Measurements from ENCODE around the gene TNFRSF18.

The TNFRSF18 gene

DNA sequence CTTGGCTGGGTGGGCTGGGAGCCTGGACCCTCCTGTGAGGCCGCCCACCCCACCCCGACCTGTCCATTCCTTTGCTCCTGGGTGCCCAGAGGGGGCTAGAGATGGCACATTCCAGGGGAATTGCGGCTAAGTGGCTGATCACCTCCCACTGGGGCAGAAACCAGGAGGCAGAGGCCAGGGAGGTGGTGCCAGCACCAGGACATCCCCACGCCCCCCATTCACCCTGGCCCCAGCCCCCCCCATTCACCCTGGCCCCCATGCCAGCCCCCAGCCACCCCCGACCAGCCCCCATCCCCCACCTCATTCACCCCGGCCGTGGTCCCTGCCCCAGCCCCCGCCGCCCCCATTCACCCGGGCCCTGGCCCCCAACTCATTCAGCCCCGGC is 33.9 kb upstream of the TNFRSF18 start:
- no peak for DNase-seq

DNA sequence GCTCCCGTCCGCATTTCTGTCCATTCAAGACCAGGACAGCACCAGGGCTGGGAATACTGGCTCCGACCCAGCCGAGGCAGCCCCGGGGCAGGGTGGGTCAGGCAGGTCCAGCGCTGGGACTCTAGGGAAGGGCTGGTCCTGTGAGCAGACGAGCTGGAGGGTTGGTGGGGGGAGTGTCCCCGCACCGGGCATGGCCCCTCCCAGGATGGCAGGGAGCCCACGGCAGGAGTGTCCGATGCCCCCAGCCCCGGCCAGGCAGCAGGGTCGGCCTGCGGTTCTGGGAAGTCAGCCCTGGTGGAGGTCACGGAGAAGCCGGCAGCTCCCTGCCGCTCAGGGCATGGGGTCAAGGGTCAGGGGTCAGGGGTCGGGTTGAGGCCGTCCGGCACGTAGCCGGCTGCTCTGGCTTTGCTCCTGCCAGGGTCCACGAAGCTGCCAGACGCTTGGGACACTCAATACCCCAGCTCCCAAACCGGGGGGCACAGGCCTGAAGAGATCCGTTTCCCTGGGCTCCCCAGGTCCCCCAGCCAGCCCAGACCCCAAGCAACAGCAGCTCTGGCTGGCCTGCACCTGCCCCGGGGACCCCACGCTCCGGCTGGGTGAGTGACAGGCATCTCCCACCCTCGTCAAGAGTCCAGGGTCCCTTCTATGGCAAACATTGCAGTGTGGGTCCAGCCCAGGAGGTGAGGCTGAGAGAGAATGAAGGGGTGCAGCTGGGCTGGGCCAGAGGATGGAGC is 33.4 kb upstream of the TNFRSF18 start:
- DNase-seq = no peak

DNA sequence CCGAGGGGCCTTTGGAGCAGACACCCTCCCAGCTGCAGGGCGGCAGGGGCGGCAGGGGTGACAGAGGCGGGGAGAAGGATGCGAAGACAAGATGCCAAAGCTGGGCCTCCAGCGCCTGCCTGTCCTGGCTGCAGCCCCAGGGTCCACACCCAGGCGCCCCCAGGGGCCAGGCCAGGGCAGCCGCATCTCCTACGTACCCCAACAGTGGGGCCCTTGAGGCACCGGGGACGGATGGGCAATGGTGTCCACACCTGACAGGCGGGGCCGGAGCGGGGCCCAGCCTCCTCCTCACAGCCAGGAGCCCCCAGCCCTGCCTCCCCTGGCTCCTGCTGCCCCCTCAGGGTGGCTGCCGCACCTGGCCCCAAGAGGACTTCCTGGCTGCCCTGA is 32.8 kb upstream of the TNFRSF18 start:
- no peak for DNase-seq

GRCh38 chr1:1238702-1239178 is 32.3 kb upstream of the TNFRSF18 start:
- DNase-seq = no peak

DNA sequence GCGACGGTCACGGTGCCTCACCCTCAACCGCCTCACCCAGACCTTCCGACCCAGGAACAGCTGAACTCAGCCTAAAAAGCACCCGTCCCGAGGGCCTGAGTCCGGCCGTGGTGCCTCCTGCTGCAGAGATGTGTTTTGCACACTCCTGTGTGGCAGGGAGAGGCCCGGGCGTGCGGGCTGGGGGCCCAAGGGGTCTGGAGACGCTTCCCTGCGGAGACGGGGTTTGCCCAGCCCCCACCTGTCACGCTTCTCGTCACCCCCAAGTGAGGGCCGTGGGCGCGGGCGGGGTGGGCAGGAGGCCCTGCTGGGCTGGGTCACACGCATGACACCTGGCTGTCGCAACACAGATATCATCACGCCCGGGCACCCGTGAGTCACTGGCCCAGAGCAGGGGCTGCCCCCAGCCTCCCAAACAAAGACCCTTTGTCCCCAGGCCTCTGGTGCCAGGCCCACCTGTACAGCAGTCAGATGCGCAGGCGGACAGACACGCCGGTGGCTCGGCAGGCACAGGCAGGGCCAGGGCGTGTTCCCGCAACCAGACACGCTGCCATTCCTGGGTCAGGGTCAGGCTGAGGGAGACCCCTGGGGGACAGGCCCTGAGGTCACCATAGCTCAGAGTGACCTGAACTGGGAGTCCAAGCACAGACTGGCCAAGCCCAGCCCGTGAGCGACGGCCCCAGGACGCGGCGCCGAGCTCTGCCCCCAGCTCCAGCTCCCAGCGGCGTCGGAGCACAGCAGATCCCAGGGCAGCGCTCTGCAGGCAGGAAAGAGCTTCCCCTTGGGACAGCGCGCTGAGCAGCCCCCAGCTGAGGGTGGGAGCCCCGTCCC is 31.7 kb upstream of the TNFRSF18 start:
- DNase-seq = no peak

- DNase-seq = no peak
Measured at GRCh38 chr1:1236945-1237873, 30.8 kb upstream of the TNFRSF18 start.

- no peak for DNase-seq
Measured at GRCh38 chr1:1236176-1236763, 29.9 kb upstream of the TNFRSF18 start.

GRCh38 chr1:1235016-1235744 is 28.8 kb upstream of the TNFRSF18 start:
- no peak for DNase-seq

DNA sequence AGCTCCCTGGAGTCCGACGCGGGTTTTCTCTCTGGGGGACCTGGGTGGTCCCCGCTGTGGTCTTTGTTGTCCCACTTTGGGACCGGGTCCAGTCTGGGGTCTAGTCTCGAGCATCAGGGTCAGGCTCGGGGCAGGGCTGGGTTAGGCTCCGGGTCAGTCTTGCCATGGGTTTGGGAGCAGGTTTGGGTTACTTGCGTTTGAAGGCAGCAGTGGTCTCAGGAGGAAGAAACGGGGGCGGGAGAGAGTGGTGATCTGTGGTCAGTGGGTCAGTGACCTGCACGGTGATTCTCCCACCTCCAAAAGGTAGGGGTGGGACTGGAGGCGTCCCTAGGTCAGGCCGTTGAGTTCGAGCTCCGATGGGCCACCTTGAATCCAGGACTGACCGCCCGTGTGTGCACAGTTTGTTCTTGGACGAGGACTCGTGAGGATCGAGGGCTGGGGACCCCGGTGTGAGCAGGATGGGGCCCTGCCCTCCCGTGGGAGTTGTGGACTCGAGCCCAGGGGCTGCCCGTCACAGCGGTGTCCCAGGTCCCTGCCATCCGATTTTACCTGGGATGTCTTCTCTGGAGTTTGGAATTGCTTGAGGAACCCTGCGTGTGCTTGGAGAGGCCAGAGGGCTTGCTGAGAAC is 27.9 kb upstream of the TNFRSF18 start:
- DNase-seq = no peak

GRCh38 chr1:1233567-1233892 is 27.1 kb upstream of the TNFRSF18 start:
- no peak for DNase-seq

DNA sequence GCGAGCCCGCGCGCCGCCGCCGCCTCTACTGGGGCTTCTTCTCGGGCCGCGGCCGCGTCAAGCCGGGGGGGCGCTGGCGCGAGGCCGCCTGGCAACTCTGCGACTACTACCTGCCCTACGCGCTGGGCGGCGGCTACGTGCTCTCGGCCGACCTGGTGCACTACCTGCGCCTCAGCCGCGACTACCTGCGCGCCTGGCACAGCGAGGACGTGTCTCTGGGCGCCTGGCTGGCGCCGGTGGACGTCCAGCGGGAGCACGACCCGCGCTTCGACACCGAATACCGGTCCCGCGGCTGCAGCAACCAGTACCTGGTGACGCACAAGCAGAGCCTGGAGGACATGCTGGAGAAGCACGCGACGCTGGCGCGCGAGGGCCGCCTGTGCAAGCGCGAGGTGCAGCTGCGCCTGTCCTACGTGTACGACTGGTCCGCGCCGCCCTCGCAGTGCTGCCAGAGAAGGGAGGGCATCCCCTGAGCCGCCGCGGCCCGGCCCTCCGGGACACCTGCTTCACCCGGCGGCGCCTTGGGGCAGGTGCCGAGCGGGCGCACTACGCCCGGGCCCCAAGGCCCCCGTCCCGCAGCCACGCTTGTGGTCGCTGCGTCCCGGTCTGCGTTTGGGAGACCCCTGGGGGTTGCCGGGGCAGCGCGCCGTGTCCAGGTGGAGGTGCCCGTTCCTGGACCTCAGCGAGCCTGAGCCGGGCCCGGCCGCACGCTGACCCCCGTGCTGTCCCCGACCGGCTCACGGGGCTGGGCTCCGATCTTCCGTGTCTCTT is 26.6 kb upstream of the TNFRSF18 start:
- no peak for DNase-seq

DNA sequence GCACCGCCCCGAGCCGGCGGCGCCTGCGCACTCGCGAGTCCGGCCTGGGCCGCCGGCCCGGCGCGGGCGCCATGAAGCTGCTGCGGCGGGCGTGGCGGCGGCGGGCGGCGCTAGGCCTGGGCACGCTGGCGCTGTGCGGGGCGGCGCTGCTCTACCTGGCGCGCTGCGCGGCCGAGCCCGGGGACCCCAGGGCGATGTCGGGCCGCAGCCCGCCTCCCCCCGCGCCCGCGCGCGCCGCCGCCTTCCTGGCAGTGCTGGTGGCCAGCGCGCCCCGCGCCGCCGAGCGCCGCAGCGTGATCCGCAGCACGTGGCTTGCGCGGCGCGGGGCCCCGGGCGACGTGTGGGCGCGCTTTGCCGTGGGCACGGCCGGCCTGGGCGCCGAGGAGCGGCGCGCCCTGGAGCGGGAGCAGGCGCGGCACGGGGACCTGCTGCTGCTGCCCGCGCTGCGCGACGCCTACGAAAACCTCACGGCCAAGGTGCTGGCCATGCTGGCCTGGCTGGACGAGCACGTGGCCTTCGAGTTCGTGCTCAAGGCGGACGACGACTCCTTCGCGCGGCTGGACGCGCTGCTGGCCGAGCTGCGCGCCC is 25.9 kb upstream of the TNFRSF18 start, which contains the start of gene B3GALT6:
Gene B3GALT6, plus strand, starts transcription at position 30 of the 588 bp plus-strand sequence. Its CDS starts 42 bp downstream, at position 72.
- DNase-seq = no peak

- peak; percentile 96 for DNase-seq
Measured at GRCh38 chr1:1231400-1232207, 25.2 kb upstream of the TNFRSF18 start, which contains the start of gene SDF4. Gene SDF4 (minus strand): TSS chr1:1232001. CDS start chr1:1228772, 3,229 bp downstream.

DNA sequence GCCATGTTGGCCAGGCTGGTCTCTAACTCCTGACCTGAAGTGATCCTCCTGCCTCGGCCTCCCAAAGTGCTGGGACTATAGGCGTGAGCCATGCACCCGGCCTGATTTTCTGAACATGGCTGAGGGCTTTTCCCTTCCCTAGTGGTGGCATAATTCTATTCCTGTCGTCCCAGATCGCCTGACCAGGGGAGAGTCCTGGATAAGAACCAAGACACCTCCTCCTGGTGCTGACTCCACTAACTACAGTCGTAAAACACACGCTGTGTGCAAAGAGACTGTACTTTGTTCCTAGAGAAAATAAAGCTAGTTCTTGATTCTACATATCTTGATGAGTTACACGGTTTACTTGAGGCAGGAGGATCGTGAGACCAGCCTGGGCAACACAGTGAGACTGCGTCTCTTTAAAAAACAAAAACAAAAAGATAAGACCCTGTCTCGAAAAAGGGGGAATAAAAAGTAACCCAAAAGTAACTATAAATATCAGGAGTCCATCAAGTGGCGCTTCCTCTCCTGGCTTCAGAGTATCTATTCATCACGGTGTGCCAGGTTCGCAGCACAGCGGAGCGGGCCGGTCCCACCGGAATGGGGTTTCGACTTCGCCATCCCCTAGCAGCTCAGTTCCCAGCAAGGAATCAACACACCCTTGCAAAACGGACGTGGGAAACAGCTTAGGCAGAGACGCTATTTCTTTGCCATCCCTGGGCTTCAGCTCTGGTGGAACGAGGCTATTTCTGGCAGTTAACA is 24.4 kb upstream of the TNFRSF18 start:
- no peak for DNase-seq

GRCh38 chr1:1229770-1230169 is 23.4 kb upstream of the TNFRSF18 start:
- DNase-seq = no peak

DNA sequence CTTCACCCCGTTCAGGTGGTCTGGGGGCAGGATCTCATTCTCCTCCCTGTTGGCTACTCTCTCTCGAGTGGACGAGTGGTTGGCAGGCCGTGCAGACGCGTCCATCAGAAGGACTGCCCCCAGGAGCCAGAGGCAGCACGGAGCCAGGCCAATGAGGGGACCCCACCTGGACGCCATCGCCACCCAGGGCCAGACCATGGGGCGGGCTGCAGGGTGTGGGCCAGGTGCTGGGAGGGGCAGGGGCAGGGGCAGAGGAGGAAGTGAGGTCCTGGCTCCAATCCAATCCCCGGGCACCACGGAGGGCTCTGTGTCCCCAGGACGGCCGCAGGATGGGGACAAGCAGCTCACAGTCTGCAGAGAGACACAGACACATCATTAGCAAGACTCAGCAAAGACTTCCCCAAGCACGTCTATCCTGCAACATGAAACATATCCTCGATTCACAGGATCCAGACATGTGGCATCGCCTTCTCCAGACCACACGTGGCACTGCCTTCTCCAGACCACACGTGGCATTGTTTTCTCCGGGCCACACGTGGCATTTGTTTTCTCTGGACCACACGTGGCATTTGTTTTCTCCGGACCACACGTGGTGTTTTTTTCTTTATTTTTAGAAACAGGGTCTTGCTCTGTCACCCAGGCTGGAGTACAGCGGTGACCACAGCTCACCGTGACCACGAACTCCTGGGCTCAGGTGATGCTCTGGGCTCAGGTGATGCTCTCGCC is 22.4 kb upstream of the TNFRSF18 start:
- DNase-seq = no peak

GRCh38 chr1:1228187-1228586 is 21.8 kb upstream of the TNFRSF18 start:
- no peak for DNase-seq

DNA sequence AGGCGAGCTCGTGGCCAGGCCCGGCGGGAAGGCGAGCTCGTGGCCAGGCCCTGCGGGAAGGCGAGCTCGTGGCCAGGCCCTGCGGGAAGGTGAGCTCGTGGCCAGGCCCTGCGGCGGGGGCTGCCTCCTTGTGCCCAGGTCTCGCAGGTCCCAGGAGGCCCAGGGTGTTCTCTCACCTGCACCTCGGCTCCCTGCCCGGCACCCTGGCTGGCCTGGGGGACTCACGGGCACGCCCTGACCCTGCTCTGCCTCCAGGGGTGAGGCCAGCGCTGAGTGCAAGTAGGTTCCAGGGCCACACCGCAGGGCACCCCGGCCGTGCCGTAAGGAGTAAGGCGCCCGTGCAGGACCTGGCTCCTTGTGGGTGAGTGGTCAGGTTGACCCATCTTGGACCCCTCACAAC is 21.0 kb upstream of the TNFRSF18 start:
- DNase-seq = no peak
